ENCODE results near the gene LEMD2. TPM values are rescaled to one million over a fixed set of nuclear protein-coding genes. Genes with fewer than 3 reads are reported as not detected.

Gene LEMD2
- total RNA-seq, 4 donors from 2014 or later, result 50.0 to 76.6 (median 64.6) TPM

- Histone ChIP-seq H3K4me1 (peaks cover 26 to 42% of the 10 kb centered on the region in 2 donors), H3K27me3 (no peaks in the 10 kb centered on the region), H3K4me3 (replicated peaks in 1 of 3) (no peak overlapping the region), H3K36me3 (peaks cover 12 to 16% of the 10 kb centered on the region in 2 donors), H3K9me3 (no peaks in the 10 kb centered on the region), H3K27ac (peak overlapping the region; percentile 33 to 93 (median 81))
- peak; percentile 80 to 86 for DNase-seq
- 27 to 38% methylated on average over 7 of the region's 7 CpGs for WGBS, 2 donors
- no peak for TF ChIP-seq POLR2A (IDR thresholded peaks at IDR 0.05)
- peak in 5 of 6 experiments; percentile 36 to 78 (median 63) for TF ChIP-seq CTCF (IDR thresholded peaks at IDR 0.05)
- intact Hi-C loops (cut with DNase I), result loop anchor here (2.0 to 10.0 kb wide), 2 partner anchors 184 to 386 kb away; partner anchors contain the start of gene BAK1
These were observed 20.2 kb downstream of the LEMD2 start for GRCh38 chr6:33768644-33769120.

- H3K27me3 ChIP-seq, result no peaks in the 10 kb centered on the region
- no peak overlapping the region for H3K4me3 ChIP-seq (replicated peaks in 1 of 3)
- H3K36me3 ChIP-seq, result peaks cover 0 to 2% of the 10 kb centered on the region in 2 donors
- DNase-seq, result no peak
- no peak for TF ChIP-seq CTCF (IDR thresholded peaks at IDR 0.05)
- intact Hi-C loops (cut with DNase I), result loop anchor here (10.0 kb wide), 1 partner anchor 182 kb away; the partner anchor contains the start of gene BAK1
- 78 to 85% methylated on average over 11 of the region's 11 CpGs for WGBS, 2 donors
- H3K9me3 ChIP-seq, result no peaks in the 10 kb centered on the region
- no peak overlapping the region for H3K27ac ChIP-seq
- peaks cover 27 to 44% of the 10 kb centered on the region in 2 donors for H3K4me1 ChIP-seq
These were observed 21.7 kb downstream of the LEMD2 start for GRCh38 chr6:33766921-33767907.

GRCh38 chr6:33765368-33765767 lies 23.6 kb downstream of the LEMD2 start:
- H3K27ac ChIP-seq, result no peak overlapping the region
- no peak overlapping the region for H3K4me3 ChIP-seq (replicated peaks in 1 of 3)
- intact Hi-C loops (cut with DNase I), result loop anchor here (10.0 kb wide), 1 partner anchor 181 kb away; the partner anchor contains the start of gene BAK1
- no peak for DNase-seq
- 97 to 98% methylated on average over 9 of the region's 9 CpGs for WGBS, 2 donors
- H3K9me3 ChIP-seq, result no peaks in the 10 kb centered on the region
- no peaks in the 10 kb centered on the region for H3K36me3 ChIP-seq
- H3K4me1 ChIP-seq, result peaks cover 24 to 44% of the 10 kb centered on the region in 2 donors
- H3K27me3 ChIP-seq, result no peaks in the 10 kb centered on the region
- TF ChIP-seq POLR2A (IDR thresholded peaks at IDR 0.05) (no peak), CTCF (IDR thresholded peaks at IDR 0.05) (no peak)

- Histone ChIP-seq H3K36me3 (no peaks in the 10 kb centered on the region), H3K4me1 (peaks cover 22 to 42% of the 10 kb centered on the region in 2 donors), H3K4me3 (replicated peaks in 1 of 3) (no peak overlapping the region), H3K9me3 (no peaks in the 10 kb centered on the region), H3K27ac (no peak overlapping the region), H3K27me3 (no peaks in the 10 kb centered on the region)
- intact Hi-C loops (cut with DNase I), result loop anchor here (10.0 kb wide), 1 partner anchor 179 kb away; the partner anchor contains the start of gene BAK1
- WGBS, 2 donors, result 77 to 84% methylated on average over 2 of the region's 2 CpGs
- no peak for DNase-seq
- TF ChIP-seq CTCF (IDR thresholded peaks at IDR 0.05), result no peak
- no peak for TF ChIP-seq POLR2A (IDR thresholded peaks at IDR 0.05)
These were observed 24.9 kb downstream of the LEMD2 start for GRCh38 chr6:33764036-33764435.

All from thyroid gland (tissue), 4 donors.